K562 (cell line): ENCODE measurements around the gene CDK5R1. TPM values are rescaled to one million over a fixed set of nuclear protein-coding genes. Genes with fewer than 3 reads are reported as not detected.

Experiments used
- ATAC-seq: fragments of 200-7000 bp; cut with Tn5 transposase; 3 replicates; pipeline ENCODE4 v1.9.1; 2020; ENCODE audit warnings: moderate library complexity
- BruUV-seq: library from RNA; stranded (reverse); fragments of 400-500 nt; replicated peaks from 2 replicates; lab custom pipeline; 2021; lab: Mats Ljungman, UMichigan
- CTCF ChIA-PET: fragments of 300-600 bp; formaldehyde crosslinking; extraction: SDS; loops from one replicate; lab custom pipeline; 2021; ENCODE audit warnings: low intra/inter-chr PET ratio; lab: Yijun Ruan, JAX
- POLR2A ChIA-PET: fragments of 300-600, 350-650 bp; sonication (Branson Sonifier 250); formaldehyde crosslinking; extraction: SDS; loops from one replicate; lab custom pipeline; 2021; ENCODE audit warnings: antibody characterized with exemption, inconsistent platforms; lab: Yijun Ruan, JAX
- DNase-seq, 4 experiments: peaks; one replicate each; pipeline versions ENCODE4 v3.0.0 to v3.0.0-alpha.2; 2011 to 2018; ENCODE audit warnings: low spot score in 3 of 4, mixed read lengths in 3 of 4; ENCODE audit errors: extremely low read depth in 1 of 4
- FAIRE-seq: peaks from 2 replicates; lab custom pipeline; 2011; peaks lifted over from hg19 to GRCh38; lab: Jason Lieb, UNC
- H2AFZ ChIP-seq: 2 replicates; pipeline ENCODE4 v1.6.0; 2011; ENCODE audit warnings: low read depth, low read length, control low read depth, inconsistent platforms
- H3K27ac ChIP-seq: fragments of 200-600 bp; 3 replicates; pipeline ENCODE4 v1.8.0; 2011; ENCODE audit warnings: low read depth, mild to moderate bottlenecking, control low read depth, inconsistent platforms, low read length, moderate library complexity, mixed read lengths; ENCODE audit errors: extremely low read depth
- H3K27me3 ChIP-seq, 2 experiments: fragments of 300-600 bp in 1 of 2; 2 replicates in 1 of 2; 3 replicates in 1 of 2; pipeline versions ENCODE4 v1.6.0 to v1.8.0; 2011; ENCODE audit warnings: inconsistent platforms in 2 of 2, low read length in 2 of 2, mild to moderate bottlenecking in 1 of 2, mixed read lengths in 1 of 2, moderate library complexity in 1 of 2; ENCODE audit not compliant: control insufficient read depth in 2 of 2, insufficient read depth in 2 of 2
- H3K36me3 ChIP-seq: fragments of 300-600 bp; 3 replicates; pipeline ENCODE4 v1.8.0; 2011; ENCODE audit warnings: mild to moderate bottlenecking, low read length, inconsistent platforms; ENCODE audit not compliant: control insufficient read depth, insufficient read depth
- H3K4me1 ChIP-seq, 2 experiments: fragments of 200-600 bp in 1 of 2; replicated peaks in 1 of 2; 2 replicates in 1 of 2; 3 replicates in 1 of 2; pipeline versions ENCODE4 v1.5.1 to v1.8.0; 2011; ENCODE audit warnings: inconsistent platforms in 2 of 2, low read length in 2 of 2, mild to moderate bottlenecking in 1 of 2, mixed read lengths in 1 of 2, moderate library complexity in 1 of 2; ENCODE audit not compliant: control insufficient read depth in 2 of 2, insufficient read depth in 2 of 2
- H3K4me2 ChIP-seq: 2 replicates; pipeline ENCODE4 v1.6.1; 2011; ENCODE audit warnings: low read length, control low read depth, inconsistent platforms, mixed read lengths; ENCODE audit not compliant: insufficient read depth
- H3K4me3 ChIP-seq: fragments of 200-600 bp; sonication (generic), shearing (Covaris generic); 2 replicates; pipeline ENCODE4 v1.5.1; 2016; ENCODE audit warnings: control low read depth, inconsistent platforms
- H3K79me2 ChIP-seq: fragments of 200-600 bp; 3 replicates; pipeline ENCODE4 v1.8.0; 2011; ENCODE audit warnings: low read length, inconsistent platforms; ENCODE audit not compliant: control insufficient read depth, insufficient read depth
- H3K9ac ChIP-seq, 2 experiments: 2 replicates each; pipeline versions ENCODE4 v1.6.0 to v1.6.1; 2011; ENCODE audit warnings: low read depth in 2 of 2, low read length in 2 of 2, control low read depth in 1 of 2, inconsistent platforms in 1 of 2, mild to moderate bottlenecking in 1 of 2, mixed read lengths in 1 of 2; ENCODE audit not compliant: insufficient read depth in 1 of 2
- H3K9me1 ChIP-seq: one replicate; pipeline ENCODE4 v1.6.0; 2011; ENCODE audit warnings: inconsistent platforms, mild to moderate bottlenecking, low read length, moderate library complexity; ENCODE audit not compliant: control insufficient read depth, insufficient read depth
- H3K9me3 ChIP-seq: replicated peaks from 2 replicates; pipeline ENCODE4 v1.5.1; 2011; ENCODE audit warnings: low read depth, low read length, inconsistent platforms; ENCODE audit not compliant: control insufficient read depth, insufficient read depth
- H4K20me1 ChIP-seq: replicated peaks from 2 replicates; pipeline ENCODE4 v1.6.1; 2011; ENCODE audit warnings: low read length, inconsistent platforms, mixed read lengths; ENCODE audit not compliant: control insufficient read depth, insufficient read depth
- CLOCK ChIP-seq: fragments of 250-450 bp; sonication (Bioruptor Pico); IDR thresholded peaks from 2 replicates; pipeline ENCODE4 v1.4.0; 2020; ENCODE audit warnings: mild to moderate bottlenecking, moderate library complexity, borderline replicate concordance
- LEF1 ChIP-seq: fragments of 450-650 bp; IDR thresholded peaks from 2 replicates; pipeline ENCODE4 v1.6.1; 2016; ENCODE audit warnings: mild to moderate bottlenecking
- MECOM ChIP-seq: fragments of 250-450 bp; sonication (Bioruptor Pico); IDR thresholded peaks from 2 replicates; pipeline ENCODE4 v1.8.0; 2022; ENCODE audit warnings: inconsistent platforms
- RAD21 ChIP-seq, 2 experiments: fragments of 250-450 bp in 1 of 2; fragments of 450-650 bp in 1 of 2; sonication (Bioruptor Pico) in 1 of 2; formaldehyde crosslinking in 1 of 2; IDR thresholded peaks in 1 of 2; conservative IDR thresholded peaks in 1 of 2; 2 replicates each; pipeline versions ENCODE4 v1.4.0 to v1.8.0; 2020 to 2022; ENCODE audit warnings: mild to moderate bottlenecking in 2 of 2, moderate library complexity in 1 of 2
- TARDBP ChIP-seq: fragments of 450-650 bp; IDR thresholded peaks from 2 replicates; pipeline ENCODE4 v1.6.1; 2016
- ZNF184 ChIP-seq: sonication (generic); formaldehyde crosslinking; IDR thresholded peaks from 2 replicates; pipeline ENCODE4 v1.5.0; 2020; ENCODE audit warnings: missing genetic modification reagents
- ZNF57 ChIP-seq: fragments of 450-650 bp; formaldehyde crosslinking; IDR thresholded peaks from 2 replicates; pipeline ENCODE4 v1.4.0; 2020; ENCODE audit warnings: mild to moderate bottlenecking, moderate library complexity
- whole genome bisulfite sequencing: fragments of 100-300 bp; shearing (Covaris generic); methylation state at CpG from one replicate; pipeline ENCODE4 v1.1.6; 2016; ENCODE audit warnings: low coverage, mixed read lengths; ENCODE audit not compliant: insufficient coverage; ENCODE audit errors: missing lambda C conversion rate; 5-methylcytosine and 5-hydroxymethylcytosine counted together
- in situ Hi-C: fragments of 300-500 bp; cut with MboI; formaldehyde crosslinking; loops from 4 replicates; pipeline ENCODE4 v1.15.0; 2018; ENCODE audit warnings: inconsistent platforms, mixed read lengths
- intact Hi-C: fragments of 100-400 bp; cut with micrococcal nuclease; formaldehyde crosslinking; loops from 2 replicates; pipeline ENCODE4 v1.14.2; 2022
- polyA plus RNA-seq, 8 experiments: library from polyadenylated mRNA; depleted of rRNA in 4 of 8; stranded (reverse) in 5 of 8; unstranded in 3 of 8; fragments of >200 nt; fragmentation: Nextera tagmentation in 2 of 8; fragmentation: Illumina TruSeq in 1 of 8; extraction: Ambion mirVana in 2 of 8; extraction: Trizol in 1 of 8; gene quantifications; 2 replicates each; pipeline versions ENCODE4 v1.2.1 to v1.2.3, GENCODE V29; 2011 to 2014; ENCODE audit warnings: inconsistent platforms in 1 of 8, missing spikeins in 1 of 8
- total RNA-seq, 7 experiments: library from RNA; depleted of rRNA in 6 of 7; stranded (reverse); fragments of >200 nt in 6 of 7; fragmentation: Illumina TruSeq in 2 of 7; extraction: Trizol in 2 of 7; gene quantifications; 2 replicates each; pipeline versions ENCODE4 v1.2.1 to v1.2.3, GENCODE V29; 2011 to 2021; ENCODE audit warnings: low replicate concordance in 1 of 7

Gene CDK5R1
- total and polyA plus RNA-seq, 9 of the 15 experiments (the other 6 are each of a cell fraction or from before 2014, with no cell fraction given): 0.10 to 4.8 (median 2.3) TPM

- CTCF ChIA-PET: interaction anchor here (1.0 to 1.6 kb wide), 3 partner anchors 294 to 476 kb away, joined by 3 to 8 read pairs (median 4); no protein-coding TSS in a partner anchor
- intact Hi-C loops: no loop called here
- TF ChIP-seq LEF1: no peak
- peaks cover 0 to 2% of the 10 kb centered on the region in 2 experiments; a peak in 1 of 5 replicates for H3K4me1 ChIP-seq
- peaks cover 6% of the 10 kb centered on the region; the same call in 1 of the 2 replicates for H4K20me1 ChIP-seq
- H3K27ac ChIP-seq: 0 out of 3 replicates have a peak overlapping the region, but pooled peaks have one; percentile 40
- no TSS peak for BruUV-seq
- no peaks in the 10 kb centered on the region for H3K9me1 ChIP-seq
- in situ Hi-C loops: no loop called here
- H3K9me3 ChIP-seq: no peaks in the 10 kb centered on the region
- WGBS: 38% methylated on average over 4 of the region's 4 CpGs
- no peak overlapping the region for H3K9ac ChIP-seq
- H2AFZ ChIP-seq: no peak overlapping the region
- H3K4me3 ChIP-seq: no peak overlapping the region
- peaks cover 56% of the 10 kb centered on the region for H3K79me2 ChIP-seq
- H3K4me2 ChIP-seq: no peak overlapping the region
- no peaks in the 10 kb centered on the region for H3K27me3 ChIP-seq
- ATAC-seq (peak; percentile 63), FAIRE-seq (no peak), DNase-seq (no peak)
- POLR2A ChIA-PET: interaction anchor here (0.6 to 1.4 kb wide), 5 partner anchors 10 to 455 kb away, joined by 3 to 8 read pairs (median 4); partner anchors contain the start of gene LRRC37B
- H3K36me3 ChIP-seq: peaks cover 91% of the 10 kb centered on the region
Observed at GRCh38 chr17:32461498-32461852, 25.3 kb upstream of the CDK5R1 start.

GRCh38 chr17:32461853-32462617 is 24.8 kb upstream of the CDK5R1 start:
- intact Hi-C loops (loop anchor here (1.0 kb wide), 1 partner anchor 293 kb away; no protein-coding TSS in a partner anchor), in situ Hi-C loops (no loop called here)
- 48% methylated on average over 1 of the region's 1 CpG for WGBS
- DNase-seq (peak; percentile 40 to 72 (median 44)), ATAC-seq (peak; percentile 92), FAIRE-seq (peak; percentile 67)
- Histone ChIP-seq H3K27me3 (no peaks in the 10 kb centered on the region), H3K9me3 (no peaks in the 10 kb centered on the region), H3K27ac (0 out of 3 replicates have a peak overlapping the region, but pooled peaks have one; percentile 40), H3K4me3 (no peak overlapping the region), H3K36me3 (peaks cover 92% of the 10 kb centered on the region), H3K9ac (no peak overlapping the region), H3K4me1 (peaks cover 0 to 2% of the 10 kb centered on the region in 2 experiments; a peak in 1 of 5 replicates), H3K4me2 (no peak overlapping the region), H3K79me2 (peaks cover 55% of the 10 kb centered on the region), H3K9me1 (no peaks in the 10 kb centered on the region), H2AFZ (no peak overlapping the region), H4K20me1 (peaks cover 6% of the 10 kb centered on the region; the same call in 1 of the 2 replicates)
- ChIA-PET CTCF (interaction anchor here (1.0 to 1.6 kb wide), 3 partner anchors 293 to 475 kb away, joined by 3 to 8 read pairs (median 4); no protein-coding TSS in a partner anchor), POLR2A (interaction anchor here (0.6 to 1.4 kb wide), 5 partner anchors 10 to 455 kb away, joined by 3 to 8 read pairs (median 4); partner anchors contain the start of gene LRRC37B)
- BruUV-seq: no TSS peak
- peak in 1 of 2 experiments; percentile 31; a peak in 1 of 4 replicates for TF ChIP-seq RAD21 (CRISPR knock-in tag; conservative IDR thresholded peaks at IDR 0.05 in 1 of 2, IDR thresholded peaks at IDR 0.05 in 1 of 2)
- TF ChIP-seq ZNF57 (CRISPR knock-in tag): no peak
- no peak for TF ChIP-seq ZNF184 (CRISPR knock-in tag)
- TF ChIP-seq CLOCK (CRISPR knock-in tag): no peak
- TF ChIP-seq TARDBP: no peak
- no peak for TF ChIP-seq MECOM (CRISPR knock-in tag)
